Adrenal gland (tissue), 12 donors: ENCODE data around the gene MIPOL1. TPM values are rescaled to one million over a fixed set of nuclear protein-coding genes. Genes with fewer than 3 reads are reported as not detected.

Source experiments
- DNase-seq, 7 donors: peaks; one replicate each; pipeline ENCODE4 v3.0.0-alpha.2; 2019 to 2020
- H3K27ac ChIP-seq, 5 donors: fragments of 200-600 bp; sonication (generic) in 4 of 5; 1 replicate in 3 of 5; 2 replicates in 2 of 5; pipeline versions ENCODE4 v1.5.1 to v1.8.0; 2016 to 2020; ENCODE audit warnings: mild to moderate bottlenecking in 1 of 5
- H3K27me3 ChIP-seq: fragments of 200-600 bp; 2 replicates; pipeline ENCODE4 v1.8.0; 2021
- H3K36me3 ChIP-seq, 2 donors: fragments of 200-600 bp; replicated peaks in 1 of 2; 1 replicate in 1 of 2; 2 replicates in 1 of 2; pipeline versions ENCODE4 v1.5.1 to v1.8.0; 2018 to 2022
- H3K4me1 ChIP-seq, 2 donors: fragments of 200-600 bp; replicated peaks in 1 of 2; 1 replicate in 1 of 2; 2 replicates in 1 of 2; pipeline versions ENCODE4 v1.5.1 to v1.8.0; 2018 to 2021
- H3K4me3 ChIP-seq, 4 donors: fragments of 200-600 bp; sonication (generic) in 3 of 4; one replicate each; pipeline ENCODE4 v1.5.1; 2016 to 2018
- H3K9me3 ChIP-seq, 3 donors: fragments of 200-600 bp; sonication (generic) in 1 of 3; replicated peaks in 1 of 3; 1 replicate in 2 of 3; 2 replicates in 1 of 3; pipeline versions ENCODE4 v1.5.1 to v1.8.0; 2016 to 2021
- CTCF ChIP-seq, 6 experiments: fragments of 450-650 bp in 4 of 6; fragments of 200-600 bp in 2 of 6; sonication (generic) in 1 of 6; IDR thresholded peaks; 1 replicate in 5 of 6; 2 replicates in 1 of 6; pipeline versions ENCODE4 v1.5.1 to v1.8.0; 2016 to 2021; ENCODE audit warnings: antibody characterized with exemption in 6 of 6, mild to moderate bottlenecking in 2 of 6, moderate library complexity in 1 of 6
- POLR2A ChIP-seq, 2 donors: fragments of 450-650 bp; IDR thresholded peaks; one replicate each; pipeline ENCODE4 v1.6.1; 2017; ENCODE audit warnings: antibody characterized with exemption in 2 of 2, mild to moderate bottlenecking in 2 of 2, moderate library complexity in 1 of 2
- WGBS, 4 donors: extraction: QIAGEN DNeasy Blood & Tissue Kit in 2 of 4; methylation state at CpG; one replicate each; pipeline versions ENCODE4 v1.1.5 to v1.1.7; 2013 to 2017; 5-methylcytosine and 5-hydroxymethylcytosine counted together
- intact Hi-C, 2 donors: fragments of 100-400 bp; cut with DNase I; formaldehyde crosslinking; loops; one replicate each; pipeline versions ENCODE4 v1.14.1 to v1.15.0; 2022 to 2023
- polyA plus RNA-seq, 3 donors: library from polyadenylated mRNA; stranded (reverse); fragments of 200-250 nt in 2 of 3; fragments of 350-450 nt in 1 of 3; fragmentation: Illumina TruSeq in 1 of 3; extraction: RNeasy Lipid Tissue Mini Kit (QIAGEN cat#74804) in 1 of 3; gene quantifications; one replicate each; pipeline ENCODE4 v1.2.3, GENCODE V29; 2013 to 2014
- total RNA-seq, 9 donors: library from RNA; depleted of rRNA in 4 of 9; stranded (reverse); fragments of >200 nt in 4 of 9; fragments of 120-200 nt in 1 of 9; fragmentation: NEBNext Ultra II Directional in 1 of 9; extraction: Animal tissue kit (Norgen Biotek cat#: 25700) in 1 of 9; gene quantifications; one replicate each; pipeline versions ENCODE4 v1.1.0 to v1.2.4, GENCODE V29; 2013 to 2023
- donor health status: healthy with polysubstance abuse.
- donor health status: Bipolar disorder and iron deficiency.
- donor health status: DM: yes; HTN: yes; CAD: no.
- donor health status: DM: no; HTN: no; CAD: no.
- donor health status: DM: no; HTN: no; CAD: no.
- donor health status: DM: yes; HTN: yes; CAD: no.

MIPOL1 gene
- total and polyA plus RNA-seq, 12 donors, result 2.6 to 19.1 (median 7.8) TPM

GRCh38 chr14:37594971-37595808, 397.5 kb downstream of the MIPOL1 start, which contains the start of the genes FOXA1 and TTC6:
Gene FOXA1, minus strand, starts transcription at chr14:37595249. Its CDS starts 277 bp downstream, at chr14:37594972.
Gene TTC6, plus strand, starts transcription at chr14:37595629. Its CDS starts 26,436 bp downstream, at chr14:37622065.
- Histone ChIP-seq H3K27ac (no peak within 1 kb of the TSS), H3K27me3 (peaks cover 86% of the 10 kb centered on the region), H3K4me3 (peak within 1 kb of the TSS in 3 of 4 donors; percentile 11 to 63 (median 17)), H3K36me3 (no peaks in the 10 kb centered on the region), H3K4me1 (peaks cover 12 to 16% of the 10 kb centered on the region in 2 donors), H3K9me3 (no peaks in the 10 kb centered on the region)
- DNase-seq, result peak in 5 of 7 donors; percentile 36 to 58 (median 45)
- intact Hi-C loops, result loop anchor here (5.0 to 10.0 kb wide), 2 partner anchors 348 to 350 kb away; no protein-coding TSS in a partner anchor
- TF ChIP-seq POLR2A (IDR thresholded peaks at IDR 0.05), result no peak
- no peak for TF ChIP-seq CTCF (IDR thresholded peaks at IDR 0.05)
- 0 to 2% (median 2%) methylated on average over 25 to 92 of the region's 92 CpGs for WGBS, 4 donors

- peak overlapping the region in 2 of 4 donors; percentile 14 to 63 for H3K4me3 ChIP-seq
- DNase-seq, result peak in 3 of 7 donors; percentile 32 to 46 (median 32)
- 11 to 16% (median 13%) methylated on average over 22 to 46 of the region's 46 CpGs for WGBS, 4 donors
- no peak for TF ChIP-seq CTCF (IDR thresholded peaks at IDR 0.05)
- no peak for TF ChIP-seq POLR2A (IDR thresholded peaks at IDR 0.05)
- H3K27ac ChIP-seq, result no peak overlapping the region
- H3K27me3 ChIP-seq, result peaks cover 86% of the 10 kb centered on the region
- no peaks in the 10 kb centered on the region for H3K36me3 ChIP-seq
- peaks cover 12 to 16% of the 10 kb centered on the region in 2 donors for H3K4me1 ChIP-seq
- intact Hi-C loops, result loop anchor here in 1 of 2 donors (10.0 kb wide), 1 partner anchor 351 kb away; no protein-coding TSS in a partner anchor
- no peaks in the 10 kb centered on the region for H3K9me3 ChIP-seq
Measured at GRCh38 chr14:37595809-37596621, 398.3 kb downstream of the MIPOL1 start.

- no peaks in the 10 kb centered on the region for H3K36me3 ChIP-seq
- DNase-seq, result no peak
- intact Hi-C loops, result loop anchor here in 1 of 2 donors (10.0 kb wide), 1 partner anchor 352 kb away; no protein-coding TSS in a partner anchor
- no peak overlapping the region for H3K27ac ChIP-seq
- WGBS, 4 donors, result 23 to 32% (median 26%) methylated on average over 7 of the region's 7 CpGs
- no peak overlapping the region for H3K4me3 ChIP-seq
- peaks cover 86% of the 10 kb centered on the region for H3K27me3 ChIP-seq
- TF ChIP-seq POLR2A (IDR thresholded peaks at IDR 0.05) (no peak), CTCF (IDR thresholded peaks at IDR 0.05) (no peak)
- no peaks in the 10 kb centered on the region for H3K9me3 ChIP-seq
- H3K4me1 ChIP-seq, result peaks cover 12 to 16% of the 10 kb centered on the region in 2 donors
Measured at GRCh38 chr14:37596790-37597472, 399.2 kb downstream of the MIPOL1 start.
